ENCODE results near the gene MTA3. TPM values are rescaled to one million over a fixed set of nuclear protein-coding genes. Genes with fewer than 3 reads are reported as not detected.

MTA3 gene
- total RNA-seq, 2 experiments from 2014 or later: 27.0 to 30.9 TPM

- Mint-ChIP-seq H3K4me3 (no peak overlapping the region), H3K27ac (no peak overlapping the region), H3K36me3 (ENCODE audit: low read depth) (no peaks in the 10 kb centered on the region), H3K4me1 (ENCODE audit: low read depth) (peaks cover 16% of the 10 kb centered on the region), H3K27me3 (no peaks in the 10 kb centered on the region), H3K9me3 (no peaks in the 10 kb centered on the region)
- ChIA-PET CTCF (no interaction called here), POLR2A (no interaction called here)
- no peak overlapping the region for H3K4me3 ChIP-seq (ENCODE audit: low read length)
- no peaks in the 10 kb centered on the region for H3K36me3 ChIP-seq (ENCODE audit: insufficient read depth, low read length)
- no peak for TF ChIP-seq CTCF (IDR thresholded peaks at IDR 0.05)
- intact Hi-C loops (cut with DNase I, micrococcal nuclease): no loop called here
- H3K27ac ChIP-seq (ENCODE audit: low read depth in 1 of 2, low read length in 2 of 2): no peak overlapping the region
- H3K9me3 ChIP-seq (ENCODE audit: control insufficient read depth in 1 of 2, insufficient read depth in 1 of 2, low read length in 2 of 2): no peaks in the 10 kb centered on the region
- no peak for DNase-seq
- peaks cover 5% of the 10 kb centered on the region for H3K4me1 ChIP-seq (ENCODE audit: insufficient read depth, low read length)
- H3K27me3 ChIP-seq (ENCODE audit: control insufficient read depth in 1 of 2, insufficient read depth in 2 of 2, low read length in 2 of 2): no peaks in the 10 kb centered on the region
- no peak for ATAC-seq (ENCODE audit: poor library complexity)
Measured at GRCh38 chr2:42771546-42772153, 203.2 kb downstream of the MTA3 start.

GRCh38 chr2:42775186-42775585, 206.8 kb downstream of the MTA3 start:
- H3K36me3 Mint-ChIP-seq (ENCODE audit: low read depth): peaks cover 5% of the 10 kb centered on the region
- CTCF ChIA-PET: no interaction called here
- ATAC-seq (ENCODE audit: poor library complexity) (no peak), DNase-seq (no peak)
- H3K4me1 ChIP-seq (ENCODE audit: insufficient read depth, low read length): peaks cover 8% of the 10 kb centered on the region
- no peaks in the 10 kb centered on the region for H3K27me3 ChIP-seq (ENCODE audit: control insufficient read depth in 1 of 2, insufficient read depth in 2 of 2, low read length in 2 of 2)
- H3K4me3 ChIP-seq (ENCODE audit: low read length): no peak overlapping the region
- no peaks in the 10 kb centered on the region for H3K27me3 Mint-ChIP-seq
- H3K9me3 ChIP-seq (ENCODE audit: control insufficient read depth in 1 of 2, insufficient read depth in 1 of 2, low read length in 2 of 2): peaks cover 0 to 7% of the 10 kb centered on the region in 2 experiments
- H3K4me1 Mint-ChIP-seq (ENCODE audit: low read depth): peaks cover 25% of the 10 kb centered on the region
- peaks cover 2% of the 10 kb centered on the region for H3K9me3 Mint-ChIP-seq
- H3K27ac Mint-ChIP-seq: peak overlapping the region; percentile 65
- POLR2A ChIA-PET: interaction anchor here (1.2 to 4.2 kb wide), 2 partner anchors 10 to 35 kb away, joined by 3 to 24 read pairs; no protein-coding TSS in a partner anchor
- intact Hi-C loops (cut with DNase I, micrococcal nuclease): no loop called here
- no peak overlapping the region for H3K27ac ChIP-seq (ENCODE audit: low read depth in 1 of 2, low read length in 2 of 2)
- H3K36me3 ChIP-seq (ENCODE audit: insufficient read depth, low read length): no peaks in the 10 kb centered on the region
- no peak overlapping the region for H3K4me3 Mint-ChIP-seq
- TF ChIP-seq CTCF (IDR thresholded peaks at IDR 0.05): no peak

- ChIA-PET POLR2A (interaction anchor here (1.2 to 4.2 kb wide), 2 partner anchors 11 to 34 kb away, joined by 3 to 24 read pairs; no protein-coding TSS in a partner anchor), CTCF (interaction anchor here (1.1 kb wide), 1 partner anchor 53 kb away, joined by 6 read pairs; no protein-coding TSS in a partner anchor)
- H3K27me3 ChIP-seq (ENCODE audit: control insufficient read depth in 1 of 2, insufficient read depth in 2 of 2, low read length in 2 of 2): no peaks in the 10 kb centered on the region
- TF ChIP-seq CTCF (IDR thresholded peaks at IDR 0.05): no peak
- H3K27ac Mint-ChIP-seq: peak overlapping the region; percentile 65
- peak overlapping the region; percentile 44 for H3K4me3 Mint-ChIP-seq
- no peak overlapping the region for H3K27ac ChIP-seq (ENCODE audit: low read depth in 1 of 2, low read length in 2 of 2)
- H3K9me3 ChIP-seq (ENCODE audit: control insufficient read depth in 1 of 2, insufficient read depth in 1 of 2, low read length in 2 of 2): peaks cover 0 to 13% of the 10 kb centered on the region in 2 experiments
- no peak overlapping the region for H3K4me3 ChIP-seq (ENCODE audit: low read length)
- H3K27me3 Mint-ChIP-seq: no peaks in the 10 kb centered on the region
- no peaks in the 10 kb centered on the region for H3K36me3 ChIP-seq (ENCODE audit: insufficient read depth, low read length)
- peak in 1 of 14 experiments; percentile 15 for DNase-seq
- H3K4me1 ChIP-seq (ENCODE audit: insufficient read depth, low read length): peaks cover 8% of the 10 kb centered on the region
- intact Hi-C loops (cut with DNase I, micrococcal nuclease): no loop called here
- peaks cover 5% of the 10 kb centered on the region for H3K36me3 Mint-ChIP-seq (ENCODE audit: low read depth)
- H3K9me3 Mint-ChIP-seq: peaks cover 2% of the 10 kb centered on the region
- peaks cover 25% of the 10 kb centered on the region for H3K4me1 Mint-ChIP-seq (ENCODE audit: low read depth)
- ATAC-seq (ENCODE audit: poor library complexity): no peak
Measured at GRCh38 chr2:42775810-42776209, 207.4 kb downstream of the MTA3 start.
